GM10248 (cell line): Measurements from ENCODE around the gene CRADD.

Experiments used
- CTCF ChIA-PET: fragments of 300-600 bp; sonication (Branson Sonifier 250); formaldehyde crosslinking; extraction: SDS; loops from one replicate; lab custom pipeline; 2021; ENCODE audit warnings: antibody characterized with exemption; lab: Yijun Ruan, JAX
- POLR2A ChIA-PET: fragments of 350-650 bp; sonication (Branson Sonifier 250); formaldehyde crosslinking; extraction: SDS; loops from one replicate; lab custom pipeline; 2020; ENCODE audit warnings: antibody characterized with exemption; lab: Yijun Ruan, JAX
- DNase-seq: peaks from one replicate; pipeline ENCODE4 v3.0.0; 2012; ENCODE audit errors: extremely low spot score
- CTCF ChIP-seq: IDR thresholded peaks from 2 replicates; pipeline ENCODE4 v1.5.1; 2012; ENCODE audit warnings: mild to moderate bottlenecking, low read depth; ENCODE audit errors: extremely low read depth, missing control alignments, control extremely low read depth

Gene CRADD

GRCh38 chr12:93938317-93938716 is 261.1 kb downstream of the CRADD start:
- POLR2A ChIA-PET, result no interaction called here
- no peak for TF ChIP-seq CTCF
- CTCF ChIA-PET, result interaction anchor here (0.8 kb wide), 1 partner anchor 17 kb away, joined by 3 read pairs; no protein-coding TSS in a partner anchor
- DNase-seq, result no peak

DNA sequence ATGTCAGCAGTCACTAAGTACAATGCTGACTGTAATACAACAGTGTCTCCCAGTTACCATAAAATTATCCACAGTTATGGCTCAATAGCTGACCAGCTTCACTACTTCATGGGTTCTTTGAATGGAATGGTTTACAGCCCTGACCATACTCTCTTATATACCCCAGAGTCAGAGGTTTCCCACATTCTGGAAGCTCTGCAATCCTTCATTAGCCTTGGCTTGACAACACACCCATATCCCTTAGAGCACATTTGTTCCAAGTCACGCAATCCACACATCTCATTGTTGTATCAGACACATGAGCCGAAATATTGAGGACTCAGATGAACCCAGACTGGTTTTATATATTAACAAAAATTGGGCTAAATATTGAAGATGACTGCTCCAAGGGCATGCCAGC is 261.8 kb downstream of the CRADD start:
- CTCF ChIA-PET, result interaction anchor here (0.8 to 1.2 kb wide), 2 partner anchors 13 to 16 kb away, joined by 3 read pairs; no protein-coding TSS in a partner anchor
- POLR2A ChIA-PET, result no interaction called here
- DNase-seq, result no peak
- no peak for TF ChIP-seq CTCF

GRCh38 chr12:93939641-93940325 is 262.6 kb downstream of the CRADD start:
- ChIA-PET POLR2A (no interaction called here), CTCF (interaction anchor here (1.2 kb wide), 1 partner anchor 12 kb away, joined by 3 read pairs; no protein-coding TSS in a partner anchor)
- DNase-seq, result no peak
- TF ChIP-seq CTCF, result no peak

- no peak for DNase-seq
- ChIA-PET CTCF (no interaction called here), POLR2A (no interaction called here)
- TF ChIP-seq CTCF, result no peak
Observed at GRCh38 chr12:93943780-93944179, 266.6 kb downstream of the CRADD start.

- no peak for DNase-seq
- ChIA-PET POLR2A (no interaction called here), CTCF (no interaction called here)
- no peak for TF ChIP-seq CTCF
Observed at GRCh38 chr12:93944201-93944600, 267.0 kb downstream of the CRADD start.
